ENCODE results near the gene PNLIPRP1. TPM values are rescaled to one million over a fixed set of nuclear protein-coding genes. Genes with fewer than 3 reads are reported as not detected.

PNLIPRP1 gene
- total RNA-seq, 1 donor, result not detected

DNA sequence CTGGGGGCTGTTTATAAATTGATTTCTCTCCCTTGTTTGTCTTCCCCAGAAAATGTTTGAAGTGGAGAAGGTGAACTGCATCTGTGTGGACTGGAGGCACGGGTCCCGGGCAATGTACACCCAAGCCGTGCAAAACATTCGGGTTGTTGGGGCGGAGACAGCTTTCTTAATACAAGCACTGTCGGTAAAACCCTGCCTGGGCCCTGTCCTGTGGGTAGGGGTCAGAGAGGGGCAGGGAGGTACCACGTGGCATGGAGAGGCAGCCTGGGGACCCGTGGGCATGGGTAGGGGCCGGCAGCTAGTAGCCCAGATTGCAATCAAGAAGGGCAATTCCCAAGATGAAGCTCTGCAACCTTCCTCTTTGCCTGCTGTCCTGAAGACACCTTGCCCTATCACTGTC, 36.1 kb downstream of the PNLIPRP1 start:
- peak; percentile 50 for DNase-seq (ENCODE audit: insufficient read length, low spot score, missing footprints)
- no peaks in the 10 kb centered on the region for H3K79me2 ChIP-seq (ENCODE audit: insufficient read depth, low read length)
- no peak overlapping the region for H3K27ac ChIP-seq (ENCODE audit: low read depth, low read length)
- H2AFZ ChIP-seq (ENCODE audit: low read length), result no peak overlapping the region
- no peaks in the 10 kb centered on the region for H3K9me3 ChIP-seq (ENCODE audit: low read depth, low read length)
- no peaks in the 10 kb centered on the region for H3K27me3 ChIP-seq (ENCODE audit: insufficient read depth, low read length)
- no peaks in the 10 kb centered on the region for H3K4me1 ChIP-seq (ENCODE audit: insufficient read depth, low read length)
- H4K20me1 ChIP-seq (ENCODE audit: insufficient read depth, low read length), result no peaks in the 10 kb centered on the region
- H3K4me3 ChIP-seq (ENCODE audit: insufficient read depth, low read length), result no peak overlapping the region
- no peak overlapping the region for H3K4me2 ChIP-seq (ENCODE audit: insufficient read depth, low read length)
- TF ChIP-seq, protein P1, sequence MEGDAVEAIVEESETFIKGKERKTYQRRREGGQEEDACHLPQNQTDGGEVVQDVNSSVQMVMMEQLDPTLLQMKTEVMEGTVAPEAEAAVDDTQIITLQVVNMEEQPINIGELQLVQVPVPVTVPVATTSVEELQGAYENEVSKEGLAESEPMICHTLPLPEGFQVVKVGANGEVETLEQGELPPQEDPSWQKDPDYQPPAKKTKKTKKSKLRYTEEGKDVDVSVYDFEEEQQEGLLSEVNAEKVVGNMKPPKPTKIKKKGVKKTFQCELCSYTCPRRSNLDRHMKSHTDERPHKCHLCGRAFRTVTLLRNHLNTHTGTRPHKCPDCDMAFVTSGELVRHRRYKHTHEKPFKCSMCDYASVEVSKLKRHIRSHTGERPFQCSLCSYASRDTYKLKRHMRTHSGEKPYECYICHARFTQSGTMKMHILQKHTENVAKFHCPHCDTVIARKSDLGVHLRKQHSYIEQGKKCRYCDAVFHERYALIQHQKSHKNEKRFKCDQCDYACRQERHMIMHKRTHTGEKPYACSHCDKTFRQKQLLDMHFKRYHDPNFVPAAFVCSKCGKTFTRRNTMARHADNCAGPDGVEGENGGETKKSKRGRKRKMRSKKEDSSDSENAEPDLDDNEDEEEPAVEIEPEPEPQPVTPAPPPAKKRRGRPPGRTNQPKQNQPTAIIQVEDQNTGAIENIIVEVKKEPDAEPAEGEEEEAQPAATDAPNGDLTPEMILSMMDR (IDR thresholded peaks at IDR 0.05; ENCODE audit: extremely low read depth, low read depth, low read length), result no peak
- H3K36me3 ChIP-seq (ENCODE audit: insufficient read depth, low read length), result no peaks in the 10 kb centered on the region

DNA sequence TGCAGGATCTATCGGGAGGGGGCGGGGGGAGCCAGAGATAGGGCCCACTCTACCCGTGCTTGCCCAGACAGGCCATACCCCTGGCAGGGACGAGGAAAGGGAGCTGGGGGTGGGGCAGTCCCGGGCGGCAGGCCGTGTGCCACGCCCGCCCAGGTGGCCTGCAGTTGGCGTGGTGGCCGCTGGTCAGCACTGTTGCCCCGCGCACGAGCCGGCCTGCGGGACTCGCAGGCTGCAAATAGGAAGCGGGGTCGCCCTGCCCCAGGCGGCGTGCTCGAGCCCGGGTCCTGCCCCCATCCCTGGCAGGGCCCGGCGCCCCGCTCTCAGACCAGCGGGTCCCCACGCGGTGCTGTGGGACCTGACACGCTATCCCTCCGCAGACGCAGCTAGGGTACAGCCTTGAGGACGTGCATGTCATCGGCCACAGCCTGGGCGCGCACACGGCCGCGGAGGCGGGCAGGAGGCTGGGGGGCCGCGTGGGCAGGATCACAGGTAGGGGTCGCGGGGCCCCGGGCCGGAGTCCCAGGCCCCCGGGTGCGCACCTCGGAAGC, 36.7 kb downstream of the PNLIPRP1 start:
- peak; percentile 52 for DNase-seq (ENCODE audit: insufficient read length, low spot score, missing footprints)
- Histone ChIP-seq H3K79me2 (ENCODE audit: insufficient read depth, low read length) (no peaks in the 10 kb centered on the region), H3K9me3 (ENCODE audit: low read depth, low read length) (no peaks in the 10 kb centered on the region), H2AFZ (ENCODE audit: low read length) (no peak overlapping the region), H3K4me1 (ENCODE audit: insufficient read depth, low read length) (no peaks in the 10 kb centered on the region), H3K36me3 (ENCODE audit: insufficient read depth, low read length) (no peaks in the 10 kb centered on the region), H3K4me3 (ENCODE audit: insufficient read depth, low read length) (no peak overlapping the region), H4K20me1 (ENCODE audit: insufficient read depth, low read length) (no peaks in the 10 kb centered on the region), H3K27ac (ENCODE audit: low read depth, low read length) (no peak overlapping the region), H3K27me3 (ENCODE audit: insufficient read depth, low read length) (no peaks in the 10 kb centered on the region), H3K4me2 (ENCODE audit: insufficient read depth, low read length) (no peak overlapping the region)
- TF ChIP-seq, protein P1 (IDR thresholded peaks at IDR 0.05; ENCODE audit: extremely low read depth, low read depth, low read length), result peak; percentile 15

DNA sequence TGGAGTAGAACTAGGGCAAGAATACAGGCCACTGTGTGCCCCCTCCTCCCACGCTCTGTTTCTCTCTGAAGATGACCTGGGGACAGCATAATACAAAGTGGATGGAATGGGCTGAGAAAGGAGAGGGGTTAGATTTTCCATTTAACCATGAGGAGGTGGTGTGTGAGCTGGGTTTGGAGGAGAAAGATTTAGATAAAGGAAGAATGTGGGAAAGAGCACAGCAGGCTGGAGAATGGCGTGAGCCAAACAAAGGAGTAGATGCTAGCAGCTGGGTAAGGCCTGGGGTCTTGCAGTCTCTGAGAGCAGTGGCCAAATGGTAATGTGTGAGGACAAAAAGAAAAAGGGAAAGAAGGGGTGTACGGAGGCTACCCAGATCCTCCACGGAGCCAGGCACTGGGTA, 38.6 kb downstream of the PNLIPRP1 start:
- Histone ChIP-seq H3K4me1 (ENCODE audit: insufficient read depth, low read length) (no peaks in the 10 kb centered on the region), H3K4me3 (ENCODE audit: insufficient read depth, low read length) (no peak overlapping the region), H3K27ac (ENCODE audit: low read depth, low read length) (no peak overlapping the region), H3K4me2 (ENCODE audit: insufficient read depth, low read length) (no peak overlapping the region), H3K27me3 (ENCODE audit: insufficient read depth, low read length) (no peaks in the 10 kb centered on the region), H4K20me1 (ENCODE audit: insufficient read depth, low read length) (no peaks in the 10 kb centered on the region), H3K36me3 (ENCODE audit: insufficient read depth, low read length) (no peaks in the 10 kb centered on the region), H3K9me3 (ENCODE audit: low read depth, low read length) (no peaks in the 10 kb centered on the region), H3K79me2 (ENCODE audit: insufficient read depth, low read length) (no peaks in the 10 kb centered on the region), H2AFZ (ENCODE audit: low read length) (no peak overlapping the region)
- DNase-seq (ENCODE audit: insufficient read length, low spot score, missing footprints), result no peak
- TF ChIP-seq, protein P1 (IDR thresholded peaks at IDR 0.05; ENCODE audit: extremely low read depth, low read depth, low read length), result no peak

DNA sequence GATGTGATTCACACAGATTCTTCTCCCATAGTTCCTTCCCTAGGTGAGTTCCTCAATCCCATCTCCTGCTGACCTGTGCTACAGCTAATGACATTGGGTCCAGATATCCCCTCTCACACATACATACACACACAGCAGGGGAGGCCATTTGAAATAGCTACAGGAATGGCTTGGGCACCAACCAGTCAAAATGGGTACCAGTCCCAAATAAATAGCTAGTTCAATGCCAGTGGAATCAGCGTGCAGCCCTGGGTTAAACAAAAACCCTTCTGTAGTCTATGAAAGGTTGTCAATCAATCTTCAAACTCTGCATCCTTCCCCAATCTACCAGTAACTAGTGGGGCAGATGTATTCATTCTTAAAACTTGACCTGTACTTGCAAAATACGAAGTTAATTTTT, 39.3 kb downstream of the PNLIPRP1 start:
- H2AFZ ChIP-seq (ENCODE audit: low read length), result no peak overlapping the region
- H3K36me3 ChIP-seq (ENCODE audit: insufficient read depth, low read length), result no peaks in the 10 kb centered on the region
- no peaks in the 10 kb centered on the region for H3K9me3 ChIP-seq (ENCODE audit: low read depth, low read length)
- no peak overlapping the region for H3K4me3 ChIP-seq (ENCODE audit: insufficient read depth, low read length)
- H3K4me2 ChIP-seq (ENCODE audit: insufficient read depth, low read length), result no peak overlapping the region
- H4K20me1 ChIP-seq (ENCODE audit: insufficient read depth, low read length), result no peaks in the 10 kb centered on the region
- DNase-seq (ENCODE audit: insufficient read length, low spot score, missing footprints), result no peak
- H3K27me3 ChIP-seq (ENCODE audit: insufficient read depth, low read length), result no peaks in the 10 kb centered on the region
- TF ChIP-seq, protein P1 (IDR thresholded peaks at IDR 0.05; ENCODE audit: extremely low read depth, low read depth, low read length), result no peak
- H3K4me1 ChIP-seq (ENCODE audit: insufficient read depth, low read length), result no peaks in the 10 kb centered on the region
- no peaks in the 10 kb centered on the region for H3K79me2 ChIP-seq (ENCODE audit: insufficient read depth, low read length)
- no peak overlapping the region for H3K27ac ChIP-seq (ENCODE audit: low read depth, low read length)

Measured in osteoblast (primary cell).